Esophagus (tissue), 2 donors: ENCODE measurements around the gene AFF3. TPM values are rescaled to one million over a fixed set of nuclear protein-coding genes. Genes with fewer than 3 reads are reported as not detected.

Experiments
- H3K27ac ChIP-seq, 2 donors: one replicate each; pipeline ENCODE4 v1.5.1; 2013; ENCODE audit warnings: low read depth in 2 of 2, mild to moderate bottlenecking in 2 of 2, inconsistent platforms in 1 of 2, low read length in 1 of 2, moderate library complexity in 1 of 2
- H3K27me3 ChIP-seq, 2 donors: one replicate each; pipeline ENCODE4 v1.6.1; 2013; ENCODE audit warnings: low read length in 2 of 2, control low read depth in 1 of 2, mild to moderate bottlenecking in 1 of 2; ENCODE audit not compliant: insufficient read depth in 2 of 2, control insufficient read depth in 1 of 2
- H3K36me3 ChIP-seq, 2 donors: one replicate each; pipeline ENCODE4 v1.6.1; 2013; ENCODE audit warnings: low read length in 1 of 2; ENCODE audit not compliant: control insufficient read depth in 2 of 2, insufficient read depth in 2 of 2
- H3K4me1 ChIP-seq, 2 donors: one replicate each; pipeline ENCODE4 v1.6.1; 2013; ENCODE audit warnings: low read length in 1 of 2; ENCODE audit not compliant: control insufficient read depth in 2 of 2, insufficient read depth in 2 of 2
- H3K4me3 ChIP-seq, 2 donors: one replicate each; pipeline ENCODE4 v1.5.1; 2013; ENCODE audit warnings: low read length in 2 of 2, mild to moderate bottlenecking in 2 of 2, low read depth in 1 of 2, moderate library complexity in 1 of 2
- H3K9me3 ChIP-seq, 2 donors: one replicate each; pipeline ENCODE4 v1.6.1; 2013; ENCODE audit warnings: mild to moderate bottlenecking in 2 of 2, low read depth in 1 of 2, low read length in 1 of 2, moderate library complexity in 1 of 2; ENCODE audit not compliant: control insufficient read depth in 2 of 2, insufficient read depth in 1 of 2
- WGBS, 2 donors: extraction: QIAGEN DNeasy Blood & Tissue Kit; methylation state at CpG; one replicate each; pipeline ENCODE4 v1.1.7; 2013; 5-methylcytosine and 5-hydroxymethylcytosine counted together
- polyA plus RNA-seq, 2 donors: library from polyadenylated mRNA; stranded (reverse); fragments of 200-250 nt; gene quantifications; one replicate each; pipeline ENCODE4 v1.2.3, GENCODE V29; 2013
- donor health status: healthy with polysubstance abuse.
- donor health status: Bipolar disorder and iron deficiency.

AFF3 gene
- polyA plus RNA-seq, 2 donors, result 1.0 to 1.1 TPM

- Histone ChIP-seq H3K4me1 (no peaks in the 10 kb centered on the region), H3K4me3 (no peak overlapping the region), H3K9me3 (no peaks in the 10 kb centered on the region), H3K27ac (no peak overlapping the region), H3K27me3 (no peaks in the 10 kb centered on the region), H3K36me3 (no peaks in the 10 kb centered on the region)
- 93 to 95% methylated on average over 5 of the region's 5 CpGs for WGBS, 2 donors
These were observed 38.1 kb upstream of the AFF3 start for GRCh38 chr2:100180503-100180902.

- WGBS, 2 donors, result 56 to 59% methylated on average over 2 of the region's 2 CpGs
- Histone ChIP-seq H3K36me3 (no peaks in the 10 kb centered on the region), H3K27me3 (no peaks in the 10 kb centered on the region), H3K4me3 (no peak overlapping the region), H3K4me1 (no peaks in the 10 kb centered on the region), H3K27ac (no peak overlapping the region), H3K9me3 (no peaks in the 10 kb centered on the region)
These were observed 37.4 kb upstream of the AFF3 start for GRCh38 chr2:100179806-100180205.

GRCh38 chr2:100178864-100179263 lies 36.5 kb upstream of the AFF3 start:
- no peaks in the 10 kb centered on the region for H3K9me3 ChIP-seq
- H3K36me3 ChIP-seq, result no peaks in the 10 kb centered on the region
- no peaks in the 10 kb centered on the region for H3K27me3 ChIP-seq
- no peak overlapping the region for H3K27ac ChIP-seq
- 85 to 87% methylated on average over 3 of the region's 3 CpGs for whole genome bisulfite sequencing, 2 donors
- H3K4me3 ChIP-seq, result no peak overlapping the region
- no peaks in the 10 kb centered on the region for H3K4me1 ChIP-seq

GRCh38 chr2:100178085-100178788 lies 35.8 kb upstream of the AFF3 start:
- H3K27me3 ChIP-seq, result no peaks in the 10 kb centered on the region
- no peaks in the 10 kb centered on the region for H3K4me1 ChIP-seq
- WGBS, 2 donors, result 66 to 71% methylated on average over 8 of the region's 8 CpGs
- H3K36me3 ChIP-seq, result no peaks in the 10 kb centered on the region
- H3K4me3 ChIP-seq, result no peak overlapping the region
- H3K9me3 ChIP-seq, result no peaks in the 10 kb centered on the region
- no peak overlapping the region for H3K27ac ChIP-seq

DNA sequence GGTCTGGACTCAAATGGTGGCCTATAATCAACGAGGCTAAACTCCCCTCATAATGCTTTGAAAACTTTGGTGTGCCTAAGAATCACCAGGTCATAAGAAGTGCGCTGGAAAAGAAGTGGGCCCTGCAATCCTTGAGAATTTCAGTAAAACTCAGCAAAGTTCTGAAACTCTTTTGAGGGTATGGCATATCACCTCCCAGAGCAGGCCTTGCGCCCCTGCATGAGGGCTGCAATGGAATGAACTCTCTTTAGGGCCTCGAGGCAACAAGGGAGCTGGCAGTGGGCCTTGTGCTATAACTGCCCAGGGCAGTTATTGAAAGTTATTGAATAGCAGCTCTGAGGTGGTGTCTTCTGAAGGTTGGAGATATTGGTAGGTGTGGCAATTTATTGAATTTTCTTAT lies 34.5 kb upstream of the AFF3 start:
- H3K4me3 ChIP-seq, result no peak overlapping the region
- 80 to 87% methylated on average over 4 of the region's 4 CpGs for WGBS, 2 donors

DNA sequence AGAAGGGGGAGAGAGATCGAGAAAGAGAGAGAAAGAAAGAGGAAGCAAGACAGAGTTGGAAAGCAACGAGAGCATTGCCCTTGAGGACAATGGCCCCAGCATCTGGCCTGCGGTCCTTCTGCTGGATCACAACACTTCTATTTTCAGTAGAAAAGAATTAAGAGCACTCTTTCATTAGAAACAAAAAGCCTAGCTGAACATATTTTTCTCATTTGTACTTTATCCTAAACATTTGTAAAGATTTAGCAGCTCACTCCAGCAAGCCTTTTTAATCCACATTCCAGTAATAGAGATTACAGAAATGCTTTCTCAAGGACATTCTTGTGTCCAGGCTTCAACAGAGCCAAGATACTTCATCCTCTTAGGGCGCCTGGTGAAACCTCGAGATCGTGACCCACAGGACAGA lies 31.6 kb upstream of the AFF3 start:
- no peak overlapping the region for H3K27ac ChIP-seq
- H3K9me3 ChIP-seq, result no peaks in the 10 kb centered on the region
- no peaks in the 10 kb centered on the region for H3K27me3 ChIP-seq
- H3K4me3 ChIP-seq, result no peak overlapping the region
- H3K4me1 ChIP-seq, result no peaks in the 10 kb centered on the region
- 59 to 65% methylated on average over 6 of the region's 6 CpGs for WGBS, 2 donors
- no peaks in the 10 kb centered on the region for H3K36me3 ChIP-seq

More for the DNA sequence above, 34.5 kb upstream of the AFF3 start:
- Histone ChIP-seq H3K27ac (no peak overlapping the region), H3K27me3 (no peaks in the 10 kb centered on the region), H3K9me3 (no peaks in the 10 kb centered on the region), H3K36me3 (no peaks in the 10 kb centered on the region), H3K4me1 (no peaks in the 10 kb centered on the region)

GRCh38 chr2:100166701-100167100 lies 24.3 kb upstream of the AFF3 start:
- Histone ChIP-seq H3K4me1 (no peaks in the 10 kb centered on the region), H3K9me3 (no peaks in the 10 kb centered on the region), H3K27ac (no peak overlapping the region), H3K4me3 (no peak overlapping the region), H3K27me3 (no peaks in the 10 kb centered on the region), H3K36me3 (no peaks in the 10 kb centered on the region)
- 83 to 90% methylated on average over 6 of the region's 6 CpGs for WGBS, 2 donors

- no peaks in the 10 kb centered on the region for H3K4me1 ChIP-seq
- no peaks in the 10 kb centered on the region for H3K36me3 ChIP-seq
- H3K27ac ChIP-seq, result no peak overlapping the region
- no peaks in the 10 kb centered on the region for H3K9me3 ChIP-seq
- no peaks in the 10 kb centered on the region for H3K27me3 ChIP-seq
- H3K4me3 ChIP-seq, result no peak overlapping the region
These were observed 21.2 kb upstream of the AFF3 start for GRCh38 chr2:100163605-100164004.

DNA sequence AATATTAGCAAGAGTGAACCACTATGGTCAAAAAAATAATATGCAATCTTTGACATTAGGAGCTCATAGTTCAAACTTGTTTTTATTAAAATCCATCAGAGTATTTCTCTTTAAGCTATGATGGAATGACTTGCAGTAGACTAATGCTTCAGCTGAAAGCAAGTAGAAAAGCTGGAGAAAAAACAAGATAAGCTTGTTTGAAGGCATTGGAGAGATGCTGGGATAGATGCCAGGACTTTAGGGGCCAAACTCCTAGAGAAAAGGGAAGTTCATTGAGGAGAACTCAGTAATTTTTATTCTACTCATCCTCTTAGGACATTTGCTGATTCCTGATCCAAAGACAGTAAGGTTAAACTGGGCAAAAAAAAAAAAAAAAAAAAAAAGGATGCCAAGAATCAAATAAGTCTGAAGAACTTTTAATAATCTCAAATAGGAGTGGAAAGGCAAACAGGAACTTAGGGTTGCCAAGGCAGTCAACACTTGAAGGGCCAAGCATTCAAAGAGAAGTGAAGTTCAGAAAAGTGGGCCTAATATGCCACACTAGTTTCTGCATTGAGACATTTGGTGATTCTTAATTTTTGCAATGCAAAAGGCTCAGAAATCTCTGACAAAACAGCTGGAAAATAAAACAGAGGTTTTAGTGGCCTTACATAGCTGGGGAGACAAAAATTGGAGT lies 19.7 kb upstream of the AFF3 start:
- H3K27me3 ChIP-seq, result no peaks in the 10 kb centered on the region
- no peaks in the 10 kb centered on the region for H3K36me3 ChIP-seq
- no peaks in the 10 kb centered on the region for H3K9me3 ChIP-seq
- H3K4me3 ChIP-seq, result no peak overlapping the region
- no peak overlapping the region for H3K27ac ChIP-seq
- no peaks in the 10 kb centered on the region for H3K4me1 ChIP-seq

GRCh38 chr2:100160396-100160795 lies 18.0 kb upstream of the AFF3 start:
- WGBS, 2 donors, result 84 to 92% methylated on average over 1 of the region's 1 CpG

More at GRCh38 chr2:100160396-100160795, 18.0 kb upstream of the AFF3 start:
- Histone ChIP-seq H3K27me3 (no peaks in the 10 kb centered on the region), H3K4me3 (no peak overlapping the region), H3K27ac (no peak overlapping the region), H3K4me1 (no peaks in the 10 kb centered on the region), H3K9me3 (no peaks in the 10 kb centered on the region), H3K36me3 (no peaks in the 10 kb centered on the region)
